ENCODE measurements around the gene WNT9B.

DNA sequence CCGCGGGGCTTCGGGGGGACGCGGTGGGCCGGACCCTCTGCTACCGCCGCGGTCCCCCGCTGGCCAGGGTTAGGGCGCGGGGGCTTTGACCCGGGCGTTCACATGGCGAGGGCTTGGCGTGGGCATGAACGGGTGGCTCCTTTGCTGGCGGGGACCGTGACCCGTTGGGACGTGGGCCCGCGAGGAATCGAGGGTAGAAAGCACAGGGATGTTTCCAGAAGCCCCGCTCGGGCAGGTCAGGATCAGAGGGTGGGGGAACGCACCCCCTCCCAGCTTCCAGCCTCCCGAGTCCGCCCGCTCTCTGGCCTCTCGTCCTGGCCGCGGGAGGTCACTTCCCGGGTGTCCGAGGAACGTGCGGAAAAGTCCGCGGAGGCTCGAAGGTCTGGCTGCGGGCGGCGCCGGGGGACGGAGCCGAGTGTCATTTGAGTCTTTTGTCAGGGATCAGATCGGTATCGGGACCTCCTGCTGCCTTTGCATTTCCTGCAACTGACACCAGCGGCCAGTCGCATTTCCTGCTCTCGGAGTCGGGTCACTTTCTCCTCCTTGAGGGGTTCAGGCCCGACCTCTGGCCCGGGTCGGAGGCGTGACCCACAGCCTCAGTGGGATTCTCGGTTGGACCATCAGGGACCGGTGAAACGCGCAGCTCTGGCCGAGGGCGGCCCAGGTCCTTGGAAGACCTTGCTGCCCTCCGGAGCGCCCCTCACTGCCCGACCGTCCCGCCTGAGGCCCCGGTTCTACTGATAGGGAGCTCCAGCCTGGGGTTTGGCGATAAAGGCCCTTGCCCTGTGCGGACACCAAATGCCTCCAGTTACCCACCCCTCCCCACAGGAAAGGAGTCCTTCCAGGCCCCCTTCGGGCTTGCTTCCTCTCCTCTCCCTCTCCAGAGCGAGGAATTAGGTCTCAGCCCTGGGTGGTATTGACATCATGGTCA is 32.2 kb upstream of the WNT9B start:
- TF ChIP-seq, protein P1, sequence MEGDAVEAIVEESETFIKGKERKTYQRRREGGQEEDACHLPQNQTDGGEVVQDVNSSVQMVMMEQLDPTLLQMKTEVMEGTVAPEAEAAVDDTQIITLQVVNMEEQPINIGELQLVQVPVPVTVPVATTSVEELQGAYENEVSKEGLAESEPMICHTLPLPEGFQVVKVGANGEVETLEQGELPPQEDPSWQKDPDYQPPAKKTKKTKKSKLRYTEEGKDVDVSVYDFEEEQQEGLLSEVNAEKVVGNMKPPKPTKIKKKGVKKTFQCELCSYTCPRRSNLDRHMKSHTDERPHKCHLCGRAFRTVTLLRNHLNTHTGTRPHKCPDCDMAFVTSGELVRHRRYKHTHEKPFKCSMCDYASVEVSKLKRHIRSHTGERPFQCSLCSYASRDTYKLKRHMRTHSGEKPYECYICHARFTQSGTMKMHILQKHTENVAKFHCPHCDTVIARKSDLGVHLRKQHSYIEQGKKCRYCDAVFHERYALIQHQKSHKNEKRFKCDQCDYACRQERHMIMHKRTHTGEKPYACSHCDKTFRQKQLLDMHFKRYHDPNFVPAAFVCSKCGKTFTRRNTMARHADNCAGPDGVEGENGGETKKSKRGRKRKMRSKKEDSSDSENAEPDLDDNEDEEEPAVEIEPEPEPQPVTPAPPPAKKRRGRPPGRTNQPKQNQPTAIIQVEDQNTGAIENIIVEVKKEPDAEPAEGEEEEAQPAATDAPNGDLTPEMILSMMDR (conservative IDR thresholded peaks at IDR 0.05; ENCODE audit: low read depth, low read length): no peak
- TF ChIP-seq EZH2 (IDR thresholded peaks at IDR 0.05; ENCODE audit: borderline replicate concordance, low read depth, low read length, poor library complexity, severe bottlenecking): peak; percentile 28

Data from A673 (cell line).